ENCODE results near the gene AZGP1.
"Not testable (repeated sequence)": the region's sequence is repeated elsewhere in the genome, so short reads cannot be mapped to it uniquely, and the experiment has no call there.

The AZGP1 gene

GRCh38 chr7:99950819-99951218 is 25.0 kb downstream of the AZGP1 start:
- not testable (repeated sequence) for DNase-seq (ENCODE audit: low spot score)

- DNase-seq (ENCODE audit: low spot score), result no peak
Observed at GRCh38 chr7:99949645-99950228, 26.1 kb downstream of the AZGP1 start.

GRCh38 chr7:99947608-99948007 is 28.2 kb downstream of the AZGP1 start:
- DNase-seq (ENCODE audit: low spot score), result no peak

- DNase-seq (ENCODE audit: low spot score), result no peak
Observed at GRCh38 chr7:99944497-99945070, 31.2 kb downstream of the AZGP1 start.

- no peak for DNase-seq (ENCODE audit: low spot score)
Observed at GRCh38 chr7:99943641-99944496, 32.0 kb downstream of the AZGP1 start.

- DNase-seq (ENCODE audit: low spot score), result no peak
Observed at GRCh38 chr7:99938296-99938695, 37.5 kb downstream of the AZGP1 start.

- DNase-seq (ENCODE audit: low spot score), result not testable (repeated sequence)
Observed at GRCh38 chr7:99935009-99935408, 40.8 kb downstream of the AZGP1 start.

GRCh38 chr7:99930376-99930775 is 45.5 kb downstream of the AZGP1 start:
- DNase-seq (ENCODE audit: low spot score), result no peak

- DNase-seq (ENCODE audit: low spot score), result no peak
Observed at GRCh38 chr7:99929730-99930053, 46.1 kb downstream of the AZGP1 start.

GRCh38 chr7:99928994-99929729 is 46.7 kb downstream of the AZGP1 start, which contains the start of gene GJC3:
GJC3 (minus strand) TSS chr7:99929620; CDS start chr7:99929620, 0 bp downstream.
- DNase-seq (ENCODE audit: low spot score), result peak; percentile 74

GRCh38 chr7:99928188-99928587 is 47.6 kb downstream of the AZGP1 start:
- no peak for DNase-seq (ENCODE audit: low spot score)

GRCh38 chr7:99927536-99927935 is 48.3 kb downstream of the AZGP1 start:
- DNase-seq (ENCODE audit: low spot score), result no peak

GRCh38 chr7:99926321-99926720 is 49.5 kb downstream of the AZGP1 start:
- DNase-seq (ENCODE audit: low spot score), result no peak

GRCh38 chr7:99923200-99923599 is 52.6 kb downstream of the AZGP1 start:
- DNase-seq (ENCODE audit: low spot score), result no peak

GRCh38 chr7:99920149-99920548 is 55.7 kb downstream of the AZGP1 start:
- no peak for DNase-seq (ENCODE audit: low spot score)

GRCh38 chr7:99919814-99920112 is 56.1 kb downstream of the AZGP1 start:
- DNase-seq (ENCODE audit: low spot score), result no peak

GRCh38 chr7:99918959-99919813 is 56.6 kb downstream of the AZGP1 start, which contains the start of gene TRIM4:
TRIM4 (minus strand) TSS chr7:99919530; CDS start chr7:99919401, 129 bp downstream.
- peak; percentile 93 for DNase-seq (ENCODE audit: low spot score)

Data from D341Med (cell line).